Diencephalon (tissue), 1 donor: ENCODE results near the gene LCMT1. TPM values are rescaled to one million over a fixed set of nuclear protein-coding genes. Genes with fewer than 3 reads are reported as not detected.

ENCODE experiments used
- small RNA-seq: library from RNA; depleted of rRNA; stranded (forward); fragments of <200 nt; gene quantifications from one replicate; pipeline ENCODE3, GENCODE V24; 2014
- total RNA-seq: library from RNA; depleted of rRNA; stranded (reverse); fragments of >200 nt; gene quantifications from one replicate; pipeline ENCODE4 v1.2.3, GENCODE V29; 2014

The LCMT1 gene
- total RNA-seq: 56.1 TPM

GRCh38 chr16:25111403-25112166, at the start of gene LCMT1:
TSS of gene LCMT1 (plus strand) at chr16:25111742. CDS start at chr16:25111884, 142 bp downstream.

Small RNAs within 50 kb of the gene (small RNA-seq; reads per million reads assigned to genes)
- not detected for gene RN7SL557P

Other genes starting within 250 kb of the LCMT1 start
- gene ARHGAP17, start 96.4 kb upstream of the LCMT1 start, total RNA-seq: 28.1 TPM
- not detected for gene AQP8, start 105.2 kb downstream of the LCMT1 start, total RNA-seq
- gene ZKSCAN2, start 146.1 kb downstream of the LCMT1 start, total RNA-seq: 23.5 TPM